Fibroblast of the aortic adventitia (primary cell): ENCODE measurements around the gene NR2F2. TPM values are rescaled to one million over a fixed set of nuclear protein-coding genes. Genes with fewer than 3 reads are reported as not detected.

Source experiments
- DNase-seq: peaks from one replicate; pipeline ENCODE4 v3.0.0-alpha.2; 2010; ENCODE audit warnings: low read depth
- H3K4me3 ChIP-seq: 2 replicates; pipeline ENCODE4 v1.5.1; 2011; ENCODE audit warnings: low read depth, mild to moderate bottlenecking, control low read depth, low read length, moderate library complexity
- total RNA-seq: library from RNA; depleted of rRNA; stranded (reverse); fragments of >200 nt; gene quantifications from 2 replicates; pipeline ENCODE4 v1.2.3, GENCODE V29; 2012; ENCODE audit warnings: low replicate concordance
- TF ChIP-seq, protein P1 (sequence below): IDR thresholded peaks from 2 replicates; pipeline ENCODE4 v1.5.1; 2011; ENCODE audit warnings: mild to moderate bottlenecking, low read length, control low read depth, inconsistent platforms; ENCODE audit not compliant: insufficient read depth

Gene NR2F2
- total RNA-seq, 1 donor = 20.2 TPM

DNA sequence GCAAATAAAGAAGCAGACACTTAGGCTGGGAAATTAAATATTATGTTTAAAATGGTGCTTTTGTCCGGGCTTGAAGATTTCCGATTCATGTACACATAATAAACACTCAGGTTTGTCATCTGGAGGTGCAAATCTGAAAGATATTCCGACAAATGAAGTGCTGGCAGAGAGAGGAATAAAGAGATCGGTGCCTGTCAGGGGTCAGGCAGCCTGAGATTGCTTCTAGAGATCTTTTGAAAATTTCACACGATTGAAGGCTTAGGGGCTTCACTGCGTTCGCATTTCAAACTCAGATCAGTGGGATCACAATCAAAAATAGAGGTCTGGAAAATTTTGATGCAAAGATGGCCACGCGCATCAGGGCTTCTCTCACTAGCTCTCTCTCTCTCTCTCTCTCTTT is 33.2 kb downstream of the NR2F2 start:
- no peak overlapping the region for H3K4me3 ChIP-seq
- DNase-seq = no peak
- TF ChIP-seq, protein P1, sequence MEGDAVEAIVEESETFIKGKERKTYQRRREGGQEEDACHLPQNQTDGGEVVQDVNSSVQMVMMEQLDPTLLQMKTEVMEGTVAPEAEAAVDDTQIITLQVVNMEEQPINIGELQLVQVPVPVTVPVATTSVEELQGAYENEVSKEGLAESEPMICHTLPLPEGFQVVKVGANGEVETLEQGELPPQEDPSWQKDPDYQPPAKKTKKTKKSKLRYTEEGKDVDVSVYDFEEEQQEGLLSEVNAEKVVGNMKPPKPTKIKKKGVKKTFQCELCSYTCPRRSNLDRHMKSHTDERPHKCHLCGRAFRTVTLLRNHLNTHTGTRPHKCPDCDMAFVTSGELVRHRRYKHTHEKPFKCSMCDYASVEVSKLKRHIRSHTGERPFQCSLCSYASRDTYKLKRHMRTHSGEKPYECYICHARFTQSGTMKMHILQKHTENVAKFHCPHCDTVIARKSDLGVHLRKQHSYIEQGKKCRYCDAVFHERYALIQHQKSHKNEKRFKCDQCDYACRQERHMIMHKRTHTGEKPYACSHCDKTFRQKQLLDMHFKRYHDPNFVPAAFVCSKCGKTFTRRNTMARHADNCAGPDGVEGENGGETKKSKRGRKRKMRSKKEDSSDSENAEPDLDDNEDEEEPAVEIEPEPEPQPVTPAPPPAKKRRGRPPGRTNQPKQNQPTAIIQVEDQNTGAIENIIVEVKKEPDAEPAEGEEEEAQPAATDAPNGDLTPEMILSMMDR = no peak

DNA sequence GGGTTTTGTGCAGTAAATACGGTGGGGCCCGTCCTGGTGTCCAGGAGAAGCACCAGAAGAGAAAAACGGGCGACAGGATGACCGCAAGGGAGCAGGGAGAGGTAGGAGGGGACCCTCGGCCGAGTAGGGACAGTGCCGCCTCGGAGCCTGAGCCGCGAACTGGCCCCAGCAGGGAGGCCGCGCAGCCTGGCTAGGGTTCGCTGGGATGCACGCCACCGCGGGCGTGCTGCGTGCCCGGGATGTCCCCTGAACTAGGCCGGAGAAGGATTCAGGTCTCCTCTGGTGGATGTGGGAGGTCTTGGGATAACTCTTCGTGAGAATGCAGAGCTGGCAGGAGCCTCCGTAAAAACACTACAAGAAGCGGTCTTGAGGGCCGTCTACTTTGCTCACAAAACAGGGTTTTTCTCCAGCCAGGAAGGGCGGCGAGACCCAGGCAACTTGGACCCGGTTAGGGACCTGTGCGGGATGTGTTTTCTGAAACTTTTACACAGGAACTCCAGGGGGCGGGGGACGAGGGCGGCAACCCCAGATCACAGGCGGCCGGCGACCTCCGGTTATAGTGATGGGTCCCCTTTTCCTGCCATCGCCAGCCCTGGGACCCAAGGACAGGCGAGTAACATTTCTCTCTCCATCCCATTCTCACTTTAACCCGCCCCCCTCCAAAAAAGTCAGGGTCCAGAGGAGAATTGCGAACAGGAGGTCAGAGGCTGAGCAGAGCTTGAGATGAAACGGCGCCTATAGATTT is 35.5 kb downstream of the NR2F2 start:
- H3K4me3 ChIP-seq = no peak overlapping the region
- TF ChIP-seq, protein P1 = no peak
- no peak for DNase-seq

DNA sequence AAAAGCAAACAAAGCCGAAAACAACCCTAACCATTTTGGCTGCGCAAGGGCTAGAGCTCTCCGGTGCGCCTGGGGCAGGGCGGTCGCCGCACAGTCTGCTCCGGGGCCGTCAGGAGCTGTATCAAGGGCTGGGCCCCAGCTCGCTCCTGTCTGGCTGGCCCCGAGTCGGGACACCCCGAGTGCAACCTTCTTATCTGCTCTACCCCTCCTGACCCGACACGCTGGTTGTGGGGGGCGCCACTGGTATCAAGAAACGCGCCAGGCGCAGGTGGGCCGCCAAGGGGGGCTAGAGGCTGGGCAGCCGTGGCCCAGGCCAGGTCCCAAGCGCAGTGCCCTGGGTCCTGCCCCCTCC is 36.0 kb downstream of the NR2F2 start:
- TF ChIP-seq, protein P1 = no peak
- DNase-seq = no peak
- H3K4me3 ChIP-seq = no peak overlapping the region

DNA sequence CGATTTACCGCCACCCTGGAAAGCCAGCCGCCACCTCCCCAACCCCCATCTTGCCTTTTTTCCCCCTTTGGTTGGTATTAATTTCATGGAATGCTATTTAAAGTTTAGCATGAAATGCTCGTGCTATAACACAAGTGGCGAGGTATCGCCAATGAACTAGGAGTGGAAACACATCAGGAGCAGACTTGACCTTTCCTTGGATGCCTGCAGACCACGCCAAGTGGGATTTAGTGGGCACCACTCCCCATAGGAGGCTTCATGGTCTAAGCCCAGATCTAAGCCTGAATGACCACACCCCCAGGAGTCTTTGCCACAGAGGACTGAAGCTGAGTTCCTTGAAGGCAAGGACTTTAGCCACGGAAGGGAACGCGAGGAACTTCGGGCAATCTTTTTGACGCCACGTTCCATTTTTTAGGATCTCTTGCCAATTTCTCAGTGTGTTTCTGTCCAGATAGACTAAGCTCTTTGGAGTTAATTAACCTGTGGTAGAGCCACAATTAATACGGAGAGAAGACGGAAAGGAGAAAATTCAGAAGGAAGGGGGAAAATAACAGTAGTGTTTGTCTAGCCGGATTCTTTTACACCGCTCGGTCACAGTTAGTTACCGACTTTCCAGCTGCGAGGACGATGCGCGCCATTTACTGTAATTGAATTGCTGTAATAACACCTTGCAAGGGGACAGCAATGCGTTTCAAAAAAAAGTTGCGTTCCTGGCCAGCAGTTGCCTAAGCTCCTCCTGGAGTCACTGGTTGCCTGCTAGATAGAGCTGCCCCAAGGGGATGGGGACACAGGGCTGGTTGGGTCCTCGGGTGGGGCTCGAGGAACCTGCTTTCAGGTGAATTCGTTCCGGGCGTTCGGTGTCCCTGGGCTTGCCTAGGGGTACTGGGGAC is 37.1 kb downstream of the NR2F2 start:
- TF ChIP-seq, protein P1 = no peak
- no peak for DNase-seq
- peak overlapping the region; percentile 10 for H3K4me3 ChIP-seq

DNA sequence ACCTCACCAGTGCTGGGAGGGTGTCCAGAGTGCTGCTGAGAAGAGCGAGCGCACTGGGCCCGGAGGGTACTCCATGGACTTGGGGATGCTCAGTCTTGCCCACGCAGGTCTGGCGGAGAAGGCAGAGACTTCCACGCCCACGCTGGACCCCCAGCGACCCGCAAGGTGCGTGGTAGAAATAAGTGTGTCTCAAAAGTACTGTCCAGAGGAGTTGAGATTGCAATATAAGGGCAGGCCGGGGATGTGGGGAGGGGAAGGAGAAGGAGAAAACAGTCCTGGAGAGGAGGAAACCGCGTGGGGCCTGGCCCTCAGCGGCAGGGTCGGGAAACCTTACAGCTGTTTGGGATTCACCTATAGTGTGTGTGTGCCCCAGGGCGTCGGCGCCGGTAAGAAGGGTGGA is 38.9 kb downstream of the NR2F2 start:
- H3K4me3 ChIP-seq = no peak overlapping the region
- TF ChIP-seq, protein P1 = no peak
- no peak for DNase-seq

DNA sequence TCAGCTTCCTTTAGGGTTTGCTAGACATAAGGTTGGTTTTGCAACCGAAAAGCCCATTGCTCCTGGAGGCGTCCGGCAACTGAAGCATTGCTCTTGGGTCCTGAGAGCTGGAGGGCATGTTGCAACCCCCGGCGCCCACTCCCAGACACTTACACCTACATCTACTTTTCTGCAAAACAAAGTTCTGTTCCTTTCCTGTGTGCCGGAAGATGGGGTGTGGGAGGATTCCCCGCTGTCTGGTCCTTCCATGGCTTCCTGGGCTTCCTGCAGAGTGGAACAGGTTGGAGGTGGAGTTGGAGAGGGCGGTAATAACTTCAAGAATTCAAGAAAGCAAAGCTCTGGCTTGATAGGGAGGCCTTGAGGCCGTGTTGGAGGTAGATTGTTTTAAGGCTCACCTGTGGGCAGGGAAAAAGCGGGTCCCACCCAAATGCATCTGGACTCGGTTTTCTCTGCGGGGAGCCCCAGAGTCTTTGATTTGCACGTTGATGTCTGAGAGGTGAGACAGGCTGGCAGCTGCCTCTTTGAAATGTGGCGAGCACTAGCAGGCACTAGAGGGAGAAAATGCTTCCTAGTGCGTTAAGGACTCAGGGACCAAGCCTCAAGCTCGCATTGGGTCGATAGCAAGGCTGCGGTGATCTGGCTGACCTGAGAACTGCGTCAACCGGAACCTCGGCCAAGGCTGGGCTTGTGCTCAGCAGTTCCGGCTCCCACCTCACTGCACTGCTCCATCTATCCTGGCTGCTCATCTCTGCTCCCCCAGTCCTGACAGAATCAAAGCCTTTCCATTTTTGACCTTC is 39.5 kb downstream of the NR2F2 start:
- no peak overlapping the region for H3K4me3 ChIP-seq
- TF ChIP-seq, protein P1 = no peak
- DNase-seq = no peak
